ENCODE data around the gene CMPK1. TPM values are rescaled to one million over a fixed set of nuclear protein-coding genes. Genes with fewer than 3 reads are reported as not detected.

Gene CMPK1
- total RNA-seq, 1 donor from 2014 or later, result 53.4 TPM

GRCh38 chr1:47389731-47390130, 56.1 kb downstream of the CMPK1 start:
- Mint-ChIP-seq H3K36me3 (ENCODE audit: low read depth, unreplicated experiment) (peaks cover 4% of the 10 kb centered on the region), H3K27me3 (ENCODE audit: unreplicated experiment) (peaks cover 5% of the 10 kb centered on the region), H3K9me3 (ENCODE audit: unreplicated experiment) (no peaks in the 10 kb centered on the region), H3K27ac (ENCODE audit: unreplicated experiment) (no peak overlapping the region), H3K4me1 (ENCODE audit: unreplicated experiment) (peaks cover 3% of the 10 kb centered on the region), H3K4me3 (ENCODE audit: unreplicated experiment) (no peak overlapping the region)
- TF ChIP-seq CTCF (IDR thresholded peaks at IDR 0.05; ENCODE audit: unreplicated experiment), result no peak
- no peak for DNase-seq (ENCODE audit: low spot score)

GRCh38 chr1:47390843-47391242, 57.3 kb downstream of the CMPK1 start:
- TF ChIP-seq CTCF (IDR thresholded peaks at IDR 0.05; ENCODE audit: unreplicated experiment), result no peak
- peaks cover 4% of the 10 kb centered on the region for H3K36me3 Mint-ChIP-seq (ENCODE audit: low read depth, unreplicated experiment)
- H3K4me1 Mint-ChIP-seq (ENCODE audit: unreplicated experiment), result peaks cover 3% of the 10 kb centered on the region
- H3K27me3 Mint-ChIP-seq (ENCODE audit: unreplicated experiment), result peaks cover 4% of the 10 kb centered on the region
- no peak overlapping the region for H3K4me3 Mint-ChIP-seq (ENCODE audit: unreplicated experiment)
- DNase-seq (ENCODE audit: low spot score), result no peak
- H3K9me3 Mint-ChIP-seq (ENCODE audit: unreplicated experiment), result no peaks in the 10 kb centered on the region
- H3K27ac Mint-ChIP-seq (ENCODE audit: unreplicated experiment), result no peak overlapping the region

GRCh38 chr1:47393141-47393540, 59.6 kb downstream of the CMPK1 start:
- no peak for TF ChIP-seq CTCF (IDR thresholded peaks at IDR 0.05; ENCODE audit: unreplicated experiment)
- no peaks in the 10 kb centered on the region for H3K9me3 Mint-ChIP-seq (ENCODE audit: unreplicated experiment)
- no peak overlapping the region for H3K4me3 Mint-ChIP-seq (ENCODE audit: unreplicated experiment)
- no peak for DNase-seq (ENCODE audit: low spot score)
- H3K36me3 Mint-ChIP-seq (ENCODE audit: low read depth, unreplicated experiment), result peaks cover 4% of the 10 kb centered on the region
- H3K4me1 Mint-ChIP-seq (ENCODE audit: unreplicated experiment), result peaks cover 3% of the 10 kb centered on the region
- H3K27ac Mint-ChIP-seq (ENCODE audit: unreplicated experiment), result no peak overlapping the region
- peaks cover 2% of the 10 kb centered on the region for H3K27me3 Mint-ChIP-seq (ENCODE audit: unreplicated experiment)

- no peaks in the 10 kb centered on the region for H3K27me3 Mint-ChIP-seq (ENCODE audit: unreplicated experiment)
- no peak for TF ChIP-seq CTCF (IDR thresholded peaks at IDR 0.05; ENCODE audit: unreplicated experiment)
- no peaks in the 10 kb centered on the region for H3K9me3 Mint-ChIP-seq (ENCODE audit: unreplicated experiment)
- H3K36me3 Mint-ChIP-seq (ENCODE audit: low read depth, unreplicated experiment), result peaks cover 4% of the 10 kb centered on the region
- DNase-seq (ENCODE audit: low spot score), result no peak
- no peak overlapping the region for H3K27ac Mint-ChIP-seq (ENCODE audit: unreplicated experiment)
- no peak overlapping the region for H3K4me3 Mint-ChIP-seq (ENCODE audit: unreplicated experiment)
- no peaks in the 10 kb centered on the region for H3K4me1 Mint-ChIP-seq (ENCODE audit: unreplicated experiment)
Observed at GRCh38 chr1:47395433-47395832, 61.8 kb downstream of the CMPK1 start.

- no peaks in the 10 kb centered on the region for H3K4me1 Mint-ChIP-seq (ENCODE audit: unreplicated experiment)
- H3K36me3 Mint-ChIP-seq (ENCODE audit: low read depth, unreplicated experiment), result peaks cover 3% of the 10 kb centered on the region
- H3K4me3 Mint-ChIP-seq (ENCODE audit: unreplicated experiment), result no peak overlapping the region
- H3K9me3 Mint-ChIP-seq (ENCODE audit: unreplicated experiment), result no peaks in the 10 kb centered on the region
- DNase-seq (ENCODE audit: low spot score), result no peak
- H3K27ac Mint-ChIP-seq (ENCODE audit: unreplicated experiment), result no peak overlapping the region
- no peak for TF ChIP-seq CTCF (IDR thresholded peaks at IDR 0.05; ENCODE audit: unreplicated experiment)
- H3K27me3 Mint-ChIP-seq (ENCODE audit: unreplicated experiment), result no peaks in the 10 kb centered on the region
Observed at GRCh38 chr1:47396671-47397196, 63.1 kb downstream of the CMPK1 start.
